ENCODE measurements around the gene TECTB.

GRCh38 chr10:112299456-112299855 is 16.3 kb downstream of the TECTB start:
- TF ChIP-seq CTCF (IDR thresholded peaks at IDR 0.05) (no peak), POLR2A (IDR thresholded peaks at IDR 0.05) (no peak)

Data from body of pancreas (tissue), 4 donors.